Cardiac fibroblast (primary cell): ENCODE results near the gene RNU6-7.
A peak's percentile ranks its signal among the peaks of the same experiment; 100 is the strongest.

Source experiments
- DNase-seq, 2 donors: peaks; one replicate each; pipeline versions ENCODE4 v3.0.0 to v3.0.0-alpha.2; 2010; ENCODE audit warnings: low read depth in 2 of 2
- H3K4me3 ChIP-seq, 2 donors: replicated peaks in 1 of 2; 1 replicate in 1 of 2; 2 replicates in 1 of 2; pipeline ENCODE4 v1.5.1; 2011; ENCODE audit warnings: low read depth in 2 of 2, low read length in 2 of 2, mild to moderate bottlenecking in 2 of 2, moderate library complexity in 1 of 2
- TF ChIP-seq, protein P1 (sequence below): IDR thresholded peaks from one replicate; pipeline ENCODE4 v1.5.1; 2011; ENCODE audit warnings: low read depth, mild to moderate bottlenecking, low read length, inconsistent platforms

Gene RNU6-7

GRCh38 chr14:32209471-32209870, 7.6 kb downstream of the RNU6-7 start:
- H3K4me3 ChIP-seq: no peak overlapping the region
- DNase-seq: no peak
- TF ChIP-seq, protein P1, sequence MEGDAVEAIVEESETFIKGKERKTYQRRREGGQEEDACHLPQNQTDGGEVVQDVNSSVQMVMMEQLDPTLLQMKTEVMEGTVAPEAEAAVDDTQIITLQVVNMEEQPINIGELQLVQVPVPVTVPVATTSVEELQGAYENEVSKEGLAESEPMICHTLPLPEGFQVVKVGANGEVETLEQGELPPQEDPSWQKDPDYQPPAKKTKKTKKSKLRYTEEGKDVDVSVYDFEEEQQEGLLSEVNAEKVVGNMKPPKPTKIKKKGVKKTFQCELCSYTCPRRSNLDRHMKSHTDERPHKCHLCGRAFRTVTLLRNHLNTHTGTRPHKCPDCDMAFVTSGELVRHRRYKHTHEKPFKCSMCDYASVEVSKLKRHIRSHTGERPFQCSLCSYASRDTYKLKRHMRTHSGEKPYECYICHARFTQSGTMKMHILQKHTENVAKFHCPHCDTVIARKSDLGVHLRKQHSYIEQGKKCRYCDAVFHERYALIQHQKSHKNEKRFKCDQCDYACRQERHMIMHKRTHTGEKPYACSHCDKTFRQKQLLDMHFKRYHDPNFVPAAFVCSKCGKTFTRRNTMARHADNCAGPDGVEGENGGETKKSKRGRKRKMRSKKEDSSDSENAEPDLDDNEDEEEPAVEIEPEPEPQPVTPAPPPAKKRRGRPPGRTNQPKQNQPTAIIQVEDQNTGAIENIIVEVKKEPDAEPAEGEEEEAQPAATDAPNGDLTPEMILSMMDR: no peak

- no peak for DNase-seq
These were observed 9.2 kb downstream of the RNU6-7 start for GRCh38 chr14:32211068-32211404.

DNA sequence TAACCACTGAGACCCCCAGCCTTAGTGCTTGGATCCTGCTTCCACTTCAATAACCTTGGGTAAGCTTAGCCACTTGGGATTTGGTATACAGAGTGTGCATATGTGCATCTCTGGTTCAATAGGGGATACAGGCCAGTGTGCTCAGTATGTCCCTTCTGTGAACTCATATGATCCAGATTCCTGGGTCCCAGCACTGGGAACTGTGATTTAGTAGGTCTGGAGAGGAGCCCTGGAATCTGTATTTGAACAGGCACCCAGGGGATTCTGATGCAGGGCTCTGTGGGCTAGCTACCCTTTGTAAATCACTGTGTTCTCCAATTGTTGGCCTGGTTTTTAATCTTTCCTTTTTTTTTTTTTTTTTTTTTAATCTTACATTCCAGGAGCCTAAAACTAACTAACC, 11.0 kb downstream of the RNU6-7 start:
- TF ChIP-seq, protein P1: no peak
- no peak overlapping the region for H3K4me3 ChIP-seq
- DNase-seq: no peak

More at GRCh38 chr14:32211068-32211404, 9.2 kb downstream of the RNU6-7 start:
- H3K4me3 ChIP-seq: no peak overlapping the region
- TF ChIP-seq, protein P1: no peak

GRCh38 chr14:32217301-32217700, 15.5 kb downstream of the RNU6-7 start:
- H3K4me3 ChIP-seq: no peak overlapping the region
- TF ChIP-seq, protein P1: no peak
- no peak for DNase-seq

DNA sequence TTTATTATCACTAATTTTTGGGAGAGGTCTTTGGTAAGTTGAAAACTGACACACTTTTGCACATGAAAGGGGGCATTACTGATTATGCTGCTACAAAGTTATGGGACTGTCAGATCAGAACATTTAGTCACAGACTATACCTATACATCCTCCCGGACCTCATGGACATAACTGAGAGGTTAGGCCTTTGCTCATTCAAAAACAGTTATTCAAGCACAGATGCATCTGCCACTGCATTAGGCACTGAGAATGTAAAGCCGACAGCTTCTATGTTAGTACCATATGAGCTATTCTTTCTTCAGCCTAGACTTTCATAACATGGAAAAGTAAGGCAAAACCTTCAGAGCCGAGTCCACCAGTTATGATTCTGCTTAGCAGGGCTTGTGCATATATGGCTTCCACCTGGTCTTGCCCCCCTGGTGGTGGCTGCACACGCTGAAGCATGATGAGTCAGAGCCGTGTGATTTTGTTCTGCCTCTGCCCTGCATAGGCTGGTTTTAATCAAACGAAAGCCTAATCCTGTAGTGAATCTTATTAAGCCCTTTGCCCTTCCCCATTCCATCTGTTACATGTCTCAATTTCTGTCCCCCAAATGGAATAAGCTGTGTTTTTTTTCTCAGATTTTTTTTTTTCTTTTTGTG, 23.0 kb downstream of the RNU6-7 start:
- peak; percentile 33 to 59 for DNase-seq
- TF ChIP-seq, protein P1: peak; percentile 69
- H3K4me3 ChIP-seq: no peak overlapping the region

- TF ChIP-seq, protein P1: no peak
These were observed 23.6 kb downstream of the RNU6-7 start for GRCh38 chr14:32225378-32225920.

DNA sequence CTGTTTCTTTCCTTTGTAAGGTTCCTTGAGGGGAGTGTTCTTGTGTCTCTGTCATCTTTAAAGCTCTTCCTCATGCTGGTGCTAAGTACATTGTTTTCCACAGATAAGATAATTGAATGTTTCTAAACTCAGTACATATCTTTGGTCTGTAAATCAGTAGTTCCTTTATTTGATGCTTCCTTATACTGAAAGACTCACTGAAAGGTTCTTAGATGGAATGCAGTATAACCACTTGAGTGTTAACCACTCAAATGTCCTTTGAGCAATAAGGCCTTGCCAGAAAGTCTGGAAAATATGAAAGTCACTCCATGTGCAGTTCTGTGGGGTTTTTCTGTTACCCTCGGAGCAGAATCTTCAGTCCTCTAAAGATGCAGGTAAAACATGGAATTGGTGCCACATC, 24.2 kb downstream of the RNU6-7 start:
- H3K4me3 ChIP-seq: no peak overlapping the region
- TF ChIP-seq, protein P1: no peak
- DNase-seq: peak in 1 of 2 donors; percentile 13

More at GRCh38 chr14:32225378-32225920, 23.6 kb downstream of the RNU6-7 start:
- no peak for DNase-seq
- H3K4me3 ChIP-seq: no peak overlapping the region
